Colon (tissue), 2 donors: ENCODE measurements around the gene IGIP.
"Not testable (repeated sequence)": the region's sequence is repeated elsewhere in the genome, so short reads cannot be mapped to it uniquely, and the experiment has no call there.

Experiments
- FAIRE-seq: peaks from 2 replicates; lab custom pipeline; 2012; peaks lifted over from hg19 to GRCh38; lab: Jason Lieb, UNC
- donor health status: control.
- donor health status: control.

IGIP gene

DNA sequence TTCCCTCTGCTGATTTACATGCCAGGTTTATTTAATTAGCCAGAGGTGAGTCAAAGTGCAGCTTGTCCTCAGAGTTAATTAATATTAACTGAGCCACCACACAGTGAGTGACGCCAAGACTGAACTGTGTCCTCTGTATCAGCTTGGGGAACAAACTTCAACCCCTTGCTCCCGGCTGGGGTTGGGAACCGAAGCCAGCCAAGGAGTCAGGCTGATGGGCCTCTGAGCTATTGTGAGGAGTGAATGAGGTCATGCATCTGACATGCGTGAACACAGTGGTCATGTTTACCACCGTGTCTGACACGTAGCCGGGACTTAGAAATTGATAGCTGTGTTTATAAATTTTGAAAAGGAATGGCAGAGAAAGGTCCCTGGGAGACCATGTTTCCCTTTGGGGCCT lies 17.1 kb downstream of the IGIP start:
- FAIRE-seq = no peak

DNA sequence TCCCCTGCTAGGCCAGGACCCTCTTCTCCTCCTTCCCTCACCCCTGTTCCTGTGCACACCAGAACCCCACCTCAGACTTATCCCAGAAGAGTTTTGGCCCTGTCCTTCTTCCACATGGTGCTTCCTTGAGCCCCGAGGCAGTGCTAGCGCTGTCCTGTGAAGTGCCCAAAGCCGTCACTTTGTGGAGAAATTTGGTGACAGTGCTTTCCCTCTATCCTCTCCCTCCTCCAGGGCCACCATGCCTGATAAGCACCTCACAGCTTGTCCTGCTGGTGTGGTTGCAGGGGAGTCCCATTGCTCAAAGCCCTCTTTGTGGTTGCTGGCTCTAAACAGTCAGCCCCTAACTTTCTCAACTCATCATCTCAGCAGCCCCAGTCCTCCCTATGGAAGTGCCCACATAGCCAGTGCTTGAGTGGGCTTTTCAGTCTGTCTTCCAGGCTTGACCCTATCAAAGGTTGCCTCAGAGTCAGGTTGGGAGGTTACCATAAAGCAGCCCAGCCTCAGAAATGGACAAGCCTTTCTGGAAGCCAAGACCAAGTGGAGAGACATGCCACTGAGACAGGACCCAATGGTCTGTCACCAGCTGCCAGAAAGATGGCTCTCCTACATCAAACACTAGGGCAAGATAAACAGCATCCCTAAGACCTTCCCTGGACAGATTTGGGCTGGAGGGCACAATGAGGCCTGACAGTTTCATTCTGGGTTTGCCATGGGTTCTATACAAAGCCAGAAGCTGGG lies 18.0 kb downstream of the IGIP start:
- FAIRE-seq = no peak

DNA sequence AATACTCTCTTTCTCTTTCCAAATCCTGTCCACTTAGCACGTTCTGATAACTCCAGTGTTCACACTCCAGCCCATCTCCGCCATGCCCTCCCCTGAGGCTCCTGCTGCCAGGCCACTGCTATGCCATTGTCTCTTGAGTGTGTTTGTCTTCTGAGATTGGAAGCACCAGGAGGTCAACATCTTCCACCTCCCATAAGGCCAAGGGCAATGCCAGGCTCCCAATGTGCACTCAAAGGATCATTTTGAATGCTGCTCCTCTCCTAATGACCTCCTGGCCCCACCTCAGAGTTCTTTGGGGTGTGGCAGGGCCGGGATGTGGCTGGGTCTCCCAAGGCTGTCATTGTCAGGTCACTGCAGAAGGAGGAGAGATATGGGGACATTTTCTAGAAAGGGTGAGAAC lies 19.5 kb downstream of the IGIP start:
- no peak for FAIRE-seq

DNA sequence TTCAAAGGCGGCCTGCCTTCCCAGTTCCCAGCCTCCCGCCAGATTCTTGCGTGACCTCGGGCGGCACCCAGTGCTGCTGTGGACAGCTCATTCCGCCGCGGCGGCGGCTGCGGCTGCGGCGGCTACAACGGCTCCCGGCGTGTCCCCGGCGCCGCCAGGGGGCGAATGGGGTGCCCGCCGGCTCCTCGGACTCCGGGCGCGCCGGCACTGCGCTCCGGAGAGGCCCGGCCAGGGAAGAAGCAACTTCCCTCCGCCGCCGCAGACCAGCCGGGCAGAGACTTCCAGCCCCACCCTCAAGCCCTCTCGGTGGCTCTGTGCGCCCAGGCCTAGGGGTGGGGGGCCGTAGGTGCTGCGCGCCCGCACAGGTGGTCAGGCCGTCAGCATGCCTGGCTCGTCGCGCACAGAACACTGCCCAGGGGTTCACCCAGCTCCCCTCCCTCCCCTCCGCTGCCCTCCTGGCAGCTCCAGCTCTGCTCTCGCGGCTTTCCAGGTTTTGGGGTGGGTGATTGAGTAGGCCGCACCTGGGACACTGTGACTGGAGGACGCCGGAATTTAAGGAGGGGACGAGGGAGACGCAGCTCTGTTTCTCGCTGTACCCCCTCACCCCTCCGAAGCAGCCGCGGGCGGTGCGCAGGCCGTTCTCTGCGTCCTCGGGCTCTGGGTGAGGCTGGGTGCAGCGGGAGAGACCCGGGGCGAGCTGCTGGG lies 20.2 kb downstream of the IGIP start:
- no peak for FAIRE-seq

DNA sequence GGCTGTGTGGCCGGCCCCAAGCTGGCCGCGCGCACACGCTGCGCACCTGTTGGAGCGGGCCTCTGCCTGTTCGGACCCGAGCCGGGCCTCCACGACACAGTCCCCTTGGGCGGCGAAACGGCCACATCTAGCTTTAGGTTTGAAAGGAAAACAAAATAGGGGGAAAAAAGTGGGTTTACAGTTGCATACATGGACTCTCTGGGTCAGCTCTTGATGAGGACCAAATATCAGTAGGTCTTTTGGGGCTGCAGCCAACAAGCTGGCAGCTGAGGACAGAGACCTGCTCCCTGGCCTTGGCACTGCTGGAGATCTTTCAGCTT lies 20.7 kb downstream of the IGIP start:
- FAIRE-seq = no peak

DNA sequence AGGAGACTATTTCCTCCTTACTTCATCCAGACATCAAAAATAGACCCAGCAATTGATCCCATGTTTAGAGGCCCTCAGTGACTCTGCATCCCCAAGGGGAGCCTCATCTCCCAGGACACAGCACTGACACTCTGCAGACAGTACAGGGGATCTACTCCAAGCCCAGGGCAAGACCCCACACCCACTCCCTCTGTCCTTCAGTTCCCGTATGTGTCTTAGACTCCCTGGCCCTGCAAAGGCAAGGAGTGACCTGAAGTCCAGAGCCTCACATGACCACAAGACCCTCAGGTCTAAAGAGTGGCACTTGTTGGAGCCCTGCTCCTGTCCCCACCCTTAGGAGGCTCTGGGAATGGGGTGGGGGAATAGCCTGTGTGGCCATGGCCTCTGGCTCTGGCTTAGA lies 21.7 kb downstream of the IGIP start:
- no peak for FAIRE-seq

DNA sequence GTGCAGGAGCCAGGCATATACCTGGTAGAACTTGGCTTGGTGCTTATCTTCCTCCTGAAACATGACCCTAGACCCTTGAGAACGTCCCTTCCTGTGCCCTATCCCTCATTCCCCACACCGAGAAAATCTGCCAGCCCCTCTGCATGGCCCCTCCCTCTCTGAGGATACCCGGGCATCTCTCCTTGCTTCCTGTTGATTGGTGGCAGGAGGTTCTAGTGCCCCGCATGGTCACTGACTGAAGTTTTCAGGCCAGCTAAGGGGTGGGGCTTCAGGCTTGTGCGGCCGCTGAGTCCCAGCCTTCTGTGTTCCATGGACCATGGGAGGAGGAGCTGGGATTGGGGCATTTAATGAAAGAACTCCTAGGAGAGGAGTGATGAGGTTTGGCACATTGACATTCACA lies 22.8 kb downstream of the IGIP start:
- FAIRE-seq = no peak

DNA sequence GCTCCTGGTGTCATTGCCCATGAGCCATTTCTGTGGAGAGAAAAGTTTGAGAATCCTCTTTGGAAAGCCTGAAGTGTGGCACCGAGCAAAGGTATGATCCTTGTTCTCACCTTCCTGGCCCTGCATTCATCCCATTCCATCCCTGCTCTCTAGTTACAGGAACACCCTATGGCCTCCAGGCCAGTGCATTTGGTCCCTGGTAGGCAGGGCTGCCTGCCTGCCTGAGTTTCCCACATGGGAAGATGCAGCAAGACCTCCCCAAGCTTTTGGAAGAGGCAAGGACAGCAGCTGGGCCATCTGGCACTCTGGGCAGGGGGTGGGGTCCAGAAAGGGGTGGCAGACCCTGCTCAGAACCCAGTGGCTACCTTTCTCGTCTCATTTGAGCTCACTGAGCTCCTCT lies 24.5 kb downstream of the IGIP start:
- no peak for FAIRE-seq

DNA sequence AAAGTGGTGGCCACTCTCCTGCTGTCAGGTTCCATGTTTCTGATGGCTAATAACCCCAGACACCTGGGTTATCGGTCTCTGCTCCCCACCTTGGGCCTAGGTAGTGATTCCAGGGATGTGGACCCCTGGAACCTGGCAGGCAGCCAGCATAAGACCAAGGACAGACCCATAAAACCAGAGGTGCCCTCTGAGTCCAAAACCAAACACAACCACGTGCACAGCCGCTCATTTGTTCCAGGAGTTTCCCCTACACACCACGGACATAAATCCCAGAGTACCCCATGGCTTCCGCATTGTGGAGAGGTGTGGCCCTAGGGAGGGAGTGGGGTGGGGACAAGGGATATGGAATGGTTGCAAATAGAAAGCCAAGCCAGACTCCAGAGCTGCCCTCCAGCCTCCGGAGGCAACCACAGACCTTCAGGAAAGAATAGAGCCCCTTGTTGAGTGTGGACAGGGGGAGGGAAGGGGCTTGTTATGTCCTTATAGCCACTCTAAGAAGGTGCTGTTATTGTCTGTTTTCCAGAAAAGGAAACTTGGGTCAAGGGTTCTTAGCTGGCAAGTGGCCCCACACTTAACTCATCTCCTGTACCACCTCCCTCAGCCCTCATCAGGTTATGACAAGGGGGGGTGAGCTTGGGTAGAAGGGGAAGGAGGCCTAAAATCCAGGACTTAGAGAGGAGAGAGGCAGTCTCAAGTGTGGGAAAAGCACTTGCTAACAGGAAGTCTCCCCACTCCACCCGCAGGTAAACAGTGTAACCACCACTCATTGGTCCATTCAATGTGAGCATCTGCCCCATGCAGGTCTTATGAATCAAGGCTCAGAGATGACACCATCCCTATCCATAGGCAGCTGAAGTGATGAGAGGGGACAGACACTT lies 25.6 kb downstream of the IGIP start:
- no peak for FAIRE-seq

DNA sequence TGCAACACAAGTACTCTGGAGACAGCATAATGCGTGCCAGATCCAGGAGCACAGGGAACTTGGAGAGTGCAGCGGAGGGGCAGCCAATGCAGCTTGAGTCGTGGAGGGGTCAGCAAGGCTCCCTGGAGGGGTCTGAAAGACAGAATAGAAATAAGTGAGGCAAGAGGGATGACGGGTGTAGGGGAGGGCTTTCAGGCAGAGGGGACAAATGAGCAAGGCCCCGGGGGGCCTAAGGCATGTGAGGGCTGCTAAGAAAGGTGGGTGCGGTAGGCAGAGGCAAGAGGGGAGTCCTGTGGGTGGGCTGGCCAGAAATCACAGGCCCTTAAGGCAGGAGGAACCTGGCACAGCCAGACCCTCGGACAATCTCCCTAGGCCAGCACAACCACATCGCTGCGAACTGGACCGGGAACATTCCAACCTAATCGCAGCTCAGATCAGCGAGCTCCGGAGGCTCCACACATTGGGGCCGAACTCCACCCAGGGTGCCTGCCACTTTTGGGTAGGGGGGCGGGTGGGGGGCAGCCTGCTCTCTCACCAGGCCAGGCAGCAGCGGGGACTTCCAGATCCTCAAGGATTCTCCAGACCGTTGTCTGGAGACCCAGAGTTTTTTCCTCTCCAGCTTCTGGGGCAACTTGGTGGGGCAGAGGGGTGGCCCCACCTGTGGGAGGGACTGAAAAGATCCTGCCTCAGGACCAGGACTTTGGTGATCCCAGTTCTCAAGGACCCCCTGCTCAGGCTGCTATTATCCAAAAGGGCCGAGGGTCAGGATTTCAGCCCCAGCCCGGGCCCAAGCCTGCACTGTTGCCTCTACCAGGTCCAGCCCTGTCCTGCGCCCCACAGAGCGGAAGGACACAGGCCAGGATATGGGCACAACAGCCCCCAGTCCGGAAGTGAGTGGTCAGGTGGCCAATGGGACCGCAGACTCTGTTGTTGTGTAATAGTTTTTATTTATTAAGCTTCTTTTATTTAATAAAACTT lies 26.6 kb downstream of the IGIP start:
- no peak for FAIRE-seq

DNA sequence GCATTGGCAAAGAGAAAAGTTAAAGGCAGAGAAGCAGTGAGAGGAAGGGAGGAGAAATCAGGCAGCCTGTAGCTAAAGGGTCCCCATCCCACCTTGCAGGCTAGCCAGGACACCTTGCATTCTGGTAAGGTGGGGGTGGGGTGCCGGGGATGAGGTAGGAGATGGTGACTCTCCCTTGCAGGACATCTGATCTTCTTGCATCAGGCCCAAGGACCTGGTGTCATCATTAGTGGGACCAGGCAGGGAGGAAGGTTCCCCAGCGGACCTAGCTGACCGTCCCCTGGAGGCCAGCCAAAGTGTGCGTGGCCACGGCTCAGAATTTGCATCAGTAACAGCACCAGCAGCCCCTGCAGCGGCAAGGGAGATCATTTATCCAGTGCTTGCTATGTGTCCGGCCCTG lies 27.5 kb downstream of the IGIP start:
- FAIRE-seq = no peak

DNA sequence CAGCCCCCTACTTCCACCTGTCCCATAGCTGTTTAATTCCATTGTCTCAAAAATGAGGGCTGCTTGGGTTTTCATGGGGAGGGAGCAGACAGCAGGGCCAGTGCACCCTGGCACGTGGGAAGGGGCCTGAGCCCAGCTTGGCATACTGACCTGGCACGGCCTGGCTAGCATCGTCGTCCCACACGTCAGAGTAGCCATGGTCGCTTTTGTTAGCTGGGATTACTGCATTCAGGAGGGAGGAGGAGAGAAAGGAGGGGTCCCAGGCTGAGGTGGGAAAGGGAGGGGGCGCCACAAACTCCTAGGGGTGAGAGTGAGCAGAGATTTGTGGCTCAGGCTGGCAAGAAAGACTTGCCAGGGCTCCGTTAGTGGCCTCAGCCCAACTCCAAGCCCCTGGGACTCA lies 28.2 kb downstream of the IGIP start:
- FAIRE-seq = no peak

DNA sequence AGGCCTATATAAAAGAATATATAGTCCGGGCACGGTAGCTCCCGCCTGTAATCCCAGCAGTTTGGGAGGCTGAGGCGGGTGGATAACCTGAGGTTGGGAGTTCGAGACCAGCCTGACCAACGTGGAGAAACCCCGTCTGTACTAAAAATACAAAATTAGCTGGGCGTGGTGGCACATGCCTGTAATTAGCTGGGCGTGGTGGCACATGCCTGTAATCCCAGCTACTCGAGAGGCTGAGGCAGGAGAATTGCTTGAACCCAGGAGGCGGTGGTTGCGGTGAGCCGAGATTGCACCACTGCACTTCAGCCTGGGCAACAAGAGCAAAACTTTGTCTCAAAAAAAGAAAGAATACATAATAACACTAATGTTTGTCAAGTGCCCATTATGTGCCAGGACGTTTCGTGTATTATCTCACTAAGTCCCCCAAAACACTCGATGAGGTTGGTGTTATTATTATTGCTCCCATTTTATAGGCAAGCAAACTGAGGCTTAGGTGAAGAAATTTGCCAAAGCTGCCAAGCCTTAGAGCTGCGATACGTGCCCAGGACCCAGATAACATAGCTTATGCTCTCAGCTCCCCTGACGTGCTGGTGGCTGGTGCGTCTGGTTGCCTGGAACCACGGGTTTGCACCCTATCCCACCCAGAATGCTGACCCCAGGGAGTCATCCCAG lies 29.1 kb downstream of the IGIP start:
- FAIRE-seq = not testable (repeated sequence)

DNA sequence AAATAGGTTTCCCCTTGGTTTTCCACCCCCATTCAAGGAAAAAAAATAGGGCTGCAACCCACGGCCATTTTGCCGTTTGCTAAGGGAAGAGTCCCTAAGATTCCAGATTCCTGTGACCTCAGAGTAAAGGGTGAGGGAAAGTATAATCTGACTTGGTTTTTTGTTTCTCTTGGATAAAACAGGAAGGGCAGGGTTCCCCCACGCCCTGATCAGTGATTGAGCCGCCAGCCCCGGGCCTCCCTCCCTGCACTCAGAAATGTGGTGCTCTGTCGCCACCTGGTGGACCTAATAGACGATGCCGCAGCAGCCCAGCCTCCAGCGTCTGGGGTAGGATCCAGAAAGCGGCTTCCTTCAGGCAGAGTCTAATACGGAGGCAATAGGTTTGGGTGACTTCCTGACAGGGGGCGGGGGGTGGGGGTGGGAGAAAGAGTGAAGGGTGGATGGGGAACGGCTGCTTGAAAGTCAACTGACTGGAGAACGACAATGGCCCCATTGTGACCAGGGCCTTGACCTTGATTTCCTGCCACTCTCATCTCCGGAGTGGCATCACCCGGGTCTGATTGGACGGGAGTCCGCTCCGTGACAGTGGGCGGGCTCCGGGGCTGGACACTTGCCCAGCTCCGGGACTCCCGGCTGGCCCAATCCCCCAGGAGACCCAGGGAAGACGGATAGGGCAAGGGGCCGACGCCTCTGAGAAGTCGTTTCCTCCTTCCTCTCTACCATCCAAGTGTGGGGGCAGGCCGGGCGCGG lies 31.5 kb downstream of the IGIP start:
- FAIRE-seq = no peak

DNA sequence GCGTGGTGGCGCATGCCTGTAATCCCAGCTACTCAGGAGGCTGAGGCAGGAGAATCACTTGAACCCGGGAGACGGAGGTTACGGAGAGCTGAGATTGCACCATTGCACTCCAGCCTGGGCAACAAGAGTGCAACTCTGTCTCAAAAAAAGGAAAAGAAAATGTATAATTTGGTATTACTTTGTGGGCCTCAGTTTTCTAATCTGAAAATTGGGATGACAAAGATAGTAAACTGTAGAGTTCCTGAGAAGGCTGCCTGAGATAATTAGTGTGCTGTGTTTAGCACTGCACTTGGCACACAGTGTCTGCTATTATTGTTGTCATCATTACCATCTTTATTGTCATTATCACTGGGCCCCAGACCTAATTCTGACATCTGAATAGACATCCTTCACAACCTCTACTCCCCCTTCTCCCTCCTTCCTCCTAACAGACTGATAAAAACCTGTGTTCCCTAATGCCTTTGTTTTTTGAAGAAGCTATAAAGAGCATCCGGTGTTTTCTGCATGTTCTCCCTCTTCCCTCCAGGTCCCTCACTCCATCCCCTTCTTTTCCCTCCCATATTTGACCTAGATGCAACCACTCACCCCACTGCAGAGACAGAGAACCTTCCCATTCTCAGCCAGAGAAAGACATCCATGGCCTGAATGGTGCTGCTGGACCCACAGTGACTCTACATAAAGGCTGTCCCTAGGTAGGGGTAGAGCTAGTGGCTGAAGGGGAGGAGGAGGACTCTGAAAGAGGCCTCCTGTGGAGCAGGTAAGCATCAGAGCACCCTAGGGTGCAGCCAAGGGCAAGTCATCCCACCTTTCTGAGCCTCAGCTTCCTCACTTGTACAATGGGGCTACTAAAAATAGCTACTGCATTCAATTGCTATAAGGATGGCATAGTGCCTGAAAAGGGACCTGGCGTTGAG lies 33.5 kb downstream of the IGIP start:
- no peak for FAIRE-seq

DNA sequence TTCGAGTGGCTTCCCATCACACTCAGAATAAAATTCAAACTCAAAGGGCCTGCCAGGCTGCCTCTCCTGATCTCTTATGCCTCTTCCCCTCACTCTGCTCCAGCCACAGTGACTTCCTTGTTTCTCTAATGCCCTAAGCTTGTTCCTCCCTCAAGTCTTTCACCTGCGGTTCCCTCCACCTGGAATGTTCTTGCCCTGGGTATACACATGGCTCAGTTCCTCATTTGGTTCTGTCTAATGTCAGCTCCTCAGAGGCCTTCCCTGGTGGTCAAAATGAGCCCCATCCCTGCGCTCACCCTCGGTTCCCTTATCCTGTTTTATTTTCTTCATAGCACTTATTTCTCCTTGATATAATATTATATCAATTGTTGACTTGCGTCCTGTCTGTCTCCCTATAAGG lies 36.5 kb downstream of the IGIP start:
- no peak for FAIRE-seq

DNA sequence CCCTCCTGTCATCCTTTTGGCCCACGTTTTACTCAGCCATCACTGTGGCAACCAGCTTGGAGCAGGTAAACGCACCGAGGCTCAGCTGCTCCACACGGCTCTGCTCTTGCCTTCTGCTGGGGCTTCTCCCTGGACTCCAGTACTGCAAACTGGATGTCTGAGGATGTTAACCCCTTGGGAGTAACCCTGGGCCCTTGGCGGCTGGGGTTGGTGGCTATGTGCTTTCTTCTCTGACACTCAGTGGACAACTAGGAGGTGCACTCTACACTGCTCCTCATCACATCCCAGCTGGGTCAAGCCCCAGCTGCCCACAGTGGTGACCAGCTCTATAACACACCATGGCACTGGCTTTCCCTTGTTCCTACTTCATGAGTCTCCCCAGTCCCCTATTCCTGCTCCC lies 37.0 kb downstream of the IGIP start:
- no peak for FAIRE-seq

DNA sequence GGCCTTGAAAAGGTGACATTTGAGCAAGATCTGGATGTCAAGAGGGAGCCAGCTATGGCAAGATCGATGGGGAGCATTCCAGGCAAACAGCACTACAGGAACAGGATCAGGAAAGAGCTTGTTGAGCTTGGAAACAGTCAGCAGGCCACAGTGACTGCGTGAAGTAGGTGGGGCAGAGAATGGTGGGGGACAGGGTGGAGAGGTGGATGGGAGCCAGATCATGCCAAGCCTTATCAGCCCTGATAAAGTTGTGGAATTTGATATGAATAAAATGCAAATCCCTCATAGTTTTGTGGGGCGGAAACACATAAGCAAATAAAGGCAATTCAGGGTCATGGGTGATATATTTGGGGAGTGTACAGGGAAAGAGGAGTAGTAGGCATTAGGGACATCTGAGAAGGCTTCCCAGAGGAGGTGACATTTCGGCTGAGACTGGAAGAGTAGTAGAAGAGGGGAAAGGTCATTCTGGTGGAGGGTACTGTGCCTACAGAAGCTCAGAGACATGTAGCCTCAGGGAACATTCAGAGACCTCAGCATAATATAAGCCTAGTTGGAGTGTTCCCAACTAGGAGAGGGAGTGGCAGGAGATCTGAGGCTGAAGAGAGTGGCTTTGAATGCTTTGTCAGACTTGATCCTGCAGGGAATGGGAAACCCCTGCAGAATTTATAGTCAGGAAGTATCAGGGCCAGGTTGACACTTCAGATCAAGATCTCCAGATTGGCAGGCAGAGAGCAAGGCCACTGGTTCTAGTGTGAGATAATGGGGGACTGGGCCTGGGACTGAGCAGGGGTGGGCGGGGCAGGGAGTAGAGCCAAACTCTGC lies 39.6 kb downstream of the IGIP start:
- no peak for FAIRE-seq

DNA sequence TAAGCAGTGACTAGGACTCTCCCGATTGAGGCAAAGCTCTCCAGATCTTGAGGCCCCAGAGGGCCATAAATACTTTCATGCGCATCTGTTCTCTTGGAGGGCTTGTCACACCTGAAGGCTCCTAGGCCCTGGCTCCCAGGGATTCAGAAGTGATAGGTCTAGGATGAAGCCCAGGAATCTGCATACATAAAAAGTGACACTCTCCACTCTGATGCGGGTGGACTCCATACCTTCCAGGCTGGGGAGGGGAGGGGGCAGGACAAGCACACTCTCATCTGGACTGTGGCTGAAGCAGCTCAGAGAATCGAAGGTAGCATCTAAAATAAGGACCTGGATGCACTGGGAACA lies 40.2 kb downstream of the IGIP start:
- FAIRE-seq = no peak
